K562 (cell line): ENCODE data around the gene C1orf50. TPM values are rescaled to one million over a fixed set of nuclear protein-coding genes. Genes with fewer than 3 reads are reported as not detected.

ENCODE experiments used
- CEBPB ChIP-seq: fragments of 450-650 bp; IDR thresholded peaks from 2 replicates; pipeline ENCODE4 v1.6.1; 2016; ENCODE audit warnings: missing genetic modification characterization, missing compliant biosample characterization
- CEBPG ChIP-seq, 3 experiments: fragments of 200-800 bp in 1 of 3; sonication (Bioruptor generic) in 1 of 3; sonication (generic) in 1 of 3; formaldehyde crosslinking in 1 of 3; IDR thresholded peaks in 2 of 3; conservative IDR thresholded peaks in 1 of 3; 2 replicates each; pipeline versions ENCODE4 v1.6.1 to v1.8.0; 2016 to 2022; ENCODE audit warnings: missing compliant biosample characterization in 2 of 3, missing genetic modification characterization in 2 of 3, mild to moderate bottlenecking in 1 of 3, missing genetic modification reagents in 1 of 3
- CGGBP1 ChIP-seq: fragments of 250-450 bp; sonication (Bioruptor Pico); IDR thresholded peaks from 2 replicates; pipeline ENCODE4 v1.9.0; 2021; ENCODE audit warnings: mild to moderate bottlenecking
- CREB3 ChIP-seq: fragments of 450-650 bp; conservative IDR thresholded peaks from 2 replicates; pipeline ENCODE4 v1.6.1; 2016; ENCODE audit warnings: missing genetic modification characterization, low read depth, mild to moderate bottlenecking, missing compliant biosample characterization, moderate library complexity
- DPF2 ChIP-seq: fragments of 450-650 bp; IDR thresholded peaks from 2 replicates; pipeline ENCODE4 v1.6.1; 2016
- EP400 ChIP-seq: fragments of 450-650 bp; IDR thresholded peaks from 2 replicates; pipeline ENCODE4 v1.6.1; 2017; ENCODE audit warnings: antibody characterized with exemption, mild to moderate bottlenecking, moderate library complexity
- ESRRA ChIP-seq: fragments of 450-650 bp; IDR thresholded peaks from 2 replicates; pipeline ENCODE4 v1.6.1; 2014; ENCODE audit warnings: low read depth, mild to moderate bottlenecking, moderate library complexity, borderline replicate concordance
- HMG20B ChIP-seq: fragments of 250-450 bp; sonication (Bioruptor Pico); IDR thresholded peaks from 2 replicates; pipeline ENCODE4 v1.5.0; 2021; ENCODE audit warnings: mild to moderate bottlenecking
- HNRNPH1 ChIP-seq: fragments of 200-400 bp; formaldehyde crosslinking; optimal IDR thresholded peaks from 2 replicates; pipeline ENCODE3; 2017; ENCODE audit warnings: low read depth, mild to moderate bottlenecking, low read length, moderate library complexity
- LEF1 ChIP-seq: fragments of 450-650 bp; IDR thresholded peaks from 2 replicates; pipeline ENCODE4 v1.6.1; 2016; ENCODE audit warnings: mild to moderate bottlenecking
- MTF1 ChIP-seq: fragments of 250-450 bp; sonication (Bioruptor Pico); IDR thresholded peaks from 2 replicates; pipeline ENCODE4 v1.9.0; 2021; ENCODE audit warnings: moderate library complexity, mild to moderate bottlenecking, inconsistent platforms, borderline replicate concordance
- MYC ChIP-seq, 2 experiments: fragments of 250-450 bp in 1 of 2; sonication (Bioruptor Pico) in 1 of 2; IDR thresholded peaks; 2 replicates each; pipeline versions ENCODE4 v1.5.1 to v1.6.1; 2012 to 2021; ENCODE audit warnings: low read depth in 2 of 2, borderline replicate concordance in 1 of 2, improper control_type of control experiment in 1 of 2, low read length in 1 of 2, mild to moderate bottlenecking in 1 of 2, moderate library complexity in 1 of 2
- NCOA1 ChIP-seq: fragments of 450-650 bp; IDR thresholded peaks from 2 replicates; pipeline ENCODE4 v1.6.1; 2016; ENCODE audit warnings: low read depth
- NEUROD1 ChIP-seq: fragments of 150-350 bp; IDR thresholded peaks from 2 replicates; pipeline ENCODE4 v1.6.1; 2014; ENCODE audit warnings: borderline replicate concordance, low read length, low read depth; ENCODE audit not compliant: partially characterized antibody
- NFATC3 ChIP-seq: fragments of 450-650 bp; IDR thresholded peaks from 2 replicates; pipeline ENCODE4 v1.6.1; 2017; ENCODE audit warnings: mild to moderate bottlenecking
- NFXL1 ChIP-seq: fragments of 450-650 bp; formaldehyde crosslinking; IDR thresholded peaks from 2 replicates; pipeline ENCODE4 v1.4.0; 2021; ENCODE audit warnings: mild to moderate bottlenecking
- NR3C1 ChIP-seq: sonication (generic); formaldehyde crosslinking; IDR thresholded peaks from 2 replicates; pipeline ENCODE4 v1.8.1; 2022; ENCODE audit warnings: missing genetic modification reagents
- RNF2 ChIP-seq: sonication (generic); IDR thresholded peaks from 2 replicates; pipeline ENCODE4 v1.6.1; 2016
- SMARCE1 ChIP-seq: fragments of 450-650 bp; IDR thresholded peaks from 2 replicates; pipeline ENCODE4 v1.7.1; 2016; ENCODE audit warnings: mild to moderate bottlenecking
- SMC3 ChIP-seq: conservative IDR thresholded peaks from 2 replicates; pipeline ENCODE4 v1.6.1; 2011; ENCODE audit warnings: low read depth, low read length, improper control_type of control experiment; ENCODE audit not compliant: insufficient read depth
- TRIM28 ChIP-seq: fragments of 450-650 bp; IDR thresholded peaks from 2 replicates; pipeline ENCODE4 v1.6.1; 2017
- TSC22D4 ChIP-seq: fragments of 450-650 bp; IDR thresholded peaks from 2 replicates; pipeline ENCODE4 v1.6.1; 2016; ENCODE audit warnings: missing genetic modification characterization, missing biosample characterization, control low read depth
- U2AF2 ChIP-seq: fragments of 200-400 bp; formaldehyde crosslinking; optimal IDR thresholded peaks from 2 replicates; pipeline ENCODE3; 2017; ENCODE audit warnings: low read depth, mild to moderate bottlenecking, low read length
- ZNF140 ChIP-seq: fragments of 250-450 bp; sonication (Bioruptor Pico); IDR thresholded peaks from 2 replicates; pipeline ENCODE4 v1.8.0; 2021; ENCODE audit warnings: moderate library complexity, mild to moderate bottlenecking, inconsistent platforms
- ZNF212 ChIP-seq: fragments of 450-650 bp; formaldehyde crosslinking; IDR thresholded peaks from 2 replicates; pipeline ENCODE4 v1.4.0; 2020; ENCODE audit warnings: mild to moderate bottlenecking
- ZNF232 ChIP-seq: sonication (generic); formaldehyde crosslinking; IDR thresholded peaks from 2 replicates; pipeline ENCODE4 v1.8.0; 2022; ENCODE audit warnings: mild to moderate bottlenecking, missing genetic modification reagents
- ZNF24 ChIP-seq: fragments of 450-650 bp; IDR thresholded peaks from 2 replicates; pipeline ENCODE4 v1.6.1; 2016
- ZNF274 ChIP-seq: IDR thresholded peaks from 2 replicates; pipeline ENCODE4 v1.6.1; 2011; ENCODE audit warnings: low read depth, mild to moderate bottlenecking, low read length, moderate library complexity, borderline replicate concordance
- ZNF282 ChIP-seq: sonication (generic); formaldehyde crosslinking; IDR thresholded peaks from 2 replicates; pipeline ENCODE4 v1.8.1; 2023; ENCODE audit warnings: missing genetic modification reagents
- ZNF316 ChIP-seq: fragments of 450-650 bp; IDR thresholded peaks from 2 replicates; pipeline ENCODE4 v1.6.1; 2016
- ZNF507 ChIP-seq: conservative IDR thresholded peaks from 2 replicates; pipeline ENCODE4 v1.6.1; 2017; ENCODE audit warnings: missing genetic modification characterization, missing compliant biosample characterization
- ZNF655 ChIP-seq: fragments of 250-450 bp; sonication (Bioruptor Pico); IDR thresholded peaks from 2 replicates; pipeline ENCODE4 v1.5.0; 2021
- ZSCAN29 ChIP-seq: fragments of 450-650 bp; IDR thresholded peaks from 2 replicates; pipeline ENCODE4 v1.6.1; 2017
- polyA plus RNA-seq, 8 experiments: library from polyadenylated mRNA; depleted of rRNA in 4 of 8; stranded (reverse) in 5 of 8; unstranded in 3 of 8; fragments of >200 nt; fragmentation: Nextera tagmentation in 2 of 8; fragmentation: Illumina TruSeq in 1 of 8; extraction: Ambion mirVana in 2 of 8; extraction: Trizol in 1 of 8; gene quantifications; 2 replicates each; pipeline versions ENCODE4 v1.2.1 to v1.2.3, GENCODE V29; 2011 to 2014; ENCODE audit warnings: inconsistent platforms in 1 of 8, missing spikeins in 1 of 8
- total RNA-seq, 7 experiments: library from RNA; depleted of rRNA in 6 of 7; stranded (reverse); fragments of >200 nt in 6 of 7; fragmentation: Illumina TruSeq in 2 of 7; extraction: Trizol in 2 of 7; gene quantifications; 2 replicates each; pipeline versions ENCODE4 v1.2.1 to v1.2.3, GENCODE V29; 2011 to 2021; ENCODE audit warnings: low replicate concordance in 1 of 7

C1orf50 gene
- total and polyA plus RNA-seq, 9 of the 15 experiments (the other 6 are each of a cell fraction or from before 2014, with no cell fraction given): 0.55 to 13.9 (median 5.2) TPM

GRCh38 chr1:42736152-42736551 lies 30.9 kb upstream of the C1orf50 start (continued):
- TF ChIP-seq ZNF274 (no peak), HNRNPH1 (no peak), DPF2 (no peak), SMARCE1 (no peak), CEBPG (CRISPR knock-in tag; IDR thresholded peaks at IDR 0.05) (0 out of 2 replicates have a peak, but pooled peaks have one; percentile 27), CEBPG (tag; conservative IDR thresholded peaks at IDR 0.05 in 1 of 2, IDR thresholded peaks at IDR 0.05 in 1 of 2) (peak in 1 of 2 experiments; percentile 19; a peak in 1 of 4 replicates), EP400 (no peak), ZNF24 (no peak), CGGBP1 (no peak), MTF1 (CRISPR knock-in tag) (no peak), TRIM28 (no peak), CREB3 (tag) (no peak), NR3C1 (CRISPR knock-in tag) (no peak), NFATC3 (no peak), ZNF232 (CRISPR knock-in tag) (no peak), MYC (IDR thresholded peaks at IDR 0.05; ENCODE audit: low read depth, low read length) (no peak), MYC (CRISPR knock-in tag; IDR thresholded peaks at IDR 0.05; ENCODE audit: borderline replicate concordance, low read depth) (no peak), TSC22D4 (tag) (no peak), NCOA1 (no peak), HMG20B (no peak), ZNF507 (no peak), ZNF316 (no peak), CEBPB (tag) (peak; percentile 48; the same call in 1 of the 2 replicates), ZNF212 (CRISPR knock-in tag) (no peak), RNF2 (no peak), ESRRA (no peak), NEUROD1 (no peak), ZNF655 (no peak), ZNF282 (CRISPR knock-in tag) (no peak), ZNF140 (no peak), ZSCAN29 (no peak), NFXL1 (CRISPR knock-in tag) (no peak), SMC3 (peak; percentile 53), U2AF2 (no peak), LEF1 (no peak)
